Measurements from ENCODE around the gene CTSF.
"Not testable (repeated sequence)": the region's sequence is repeated elsewhere in the genome, so short reads cannot be mapped to it uniquely, and the experiment has no call there.

The CTSF gene

GRCh38 chr11:66589996-66590675, 21.7 kb upstream of the CTSF start:
- no peak for DNase-seq

- not testable (repeated sequence) for DNase-seq
These were observed 20.9 kb upstream of the CTSF start for GRCh38 chr11:66589315-66589714.

- no peak for DNase-seq
These were observed 17.7 kb upstream of the CTSF start for GRCh38 chr11:66586136-66586535.

- DNase-seq: not testable (repeated sequence)
These were observed 17.0 kb upstream of the CTSF start for GRCh38 chr11:66585447-66585846.

GRCh38 chr11:66582565-66583147, 14.2 kb upstream of the CTSF start:
- not testable (repeated sequence) for DNase-seq

- DNase-seq: no peak
These were observed 12.9 kb upstream of the CTSF start for GRCh38 chr11:66581261-66581660.

- DNase-seq: no peak
These were observed 12.4 kb upstream of the CTSF start for GRCh38 chr11:66580803-66581202.

GRCh38 chr11:66579017-66579606, 10.7 kb upstream of the CTSF start:
- DNase-seq: peak; percentile 70

GRCh38 chr11:66570850-66571180, 2.4 kb upstream of the CTSF start:
- no peak for DNase-seq

- DNase-seq: no peak
These were observed 1.9 kb upstream of the CTSF start for GRCh38 chr11:66570079-66570849.

- no peak for DNase-seq
These were observed 670 bp upstream of the CTSF start for GRCh38 chr11:66569076-66569475.

GRCh38 chr11:66567787-66568123, 651 bp downstream of the CTSF start:
- no peak for DNase-seq

GRCh38 chr11:66566221-66566620, 2.2 kb downstream of the CTSF start:
- no peak for DNase-seq

- no peak for DNase-seq
These were observed 3.4 kb downstream of the CTSF start for GRCh38 chr11:66564984-66565383.

- no peak for DNase-seq
These were observed 3.9 kb downstream of the CTSF start for GRCh38 chr11:66564538-66564937.

GRCh38 chr11:66563832-66564231, 4.6 kb downstream of the CTSF start:
- DNase-seq: no peak

- DNase-seq: no peak
These were observed 5.4 kb downstream of the CTSF start for GRCh38 chr11:66562907-66563583.

- DNase-seq: no peak
These were observed 6.1 kb downstream of the CTSF start for GRCh38 chr11:66562275-66562674.

- DNase-seq: no peak
These were observed 6.5 kb downstream of the CTSF start for GRCh38 chr11:66561975-66562248.

- no peak for DNase-seq
These were observed 7.0 kb downstream of the CTSF start for GRCh38 chr11:66561178-66561974.

- DNase-seq: no peak
These were observed 8.3 kb downstream of the CTSF start for GRCh38 chr11:66559866-66560676.

All from fibroblast of skin of scalp (primary cell).